NCI-H2196 (cell line): Measurements from ENCODE around the gene TIMM8A.

ENCODE experiments used
- DNase-seq: peaks from one replicate; lab custom pipeline; 2025; ENCODE audit not compliant: unreplicated experiment; lab: John Stamatoyannopoulos, UW

TIMM8A gene

GRCh38 chrX:101348452-101349192 is at the start of gene TIMM8A:
Gene TIMM8A, minus strand, starts transcription at chrX:101348742. Its CDS starts 78 bp downstream, at chrX:101348664.
- DNase-seq: peak; percentile 65

- DNase-seq: no peak
These were observed 49.2 kb upstream of the TIMM8A start for GRCh38 chrX:101397779-101398178.

- DNase-seq: no peak
These were observed 47.2 kb upstream of the TIMM8A start for GRCh38 chrX:101395789-101396188.

GRCh38 chrX:101394372-101394771 is 45.8 kb upstream of the TIMM8A start:
- no peak for DNase-seq

GRCh38 chrX:101393530-101394305 is 45.2 kb upstream of the TIMM8A start:
- DNase-seq: no peak

GRCh38 chrX:101391831-101392230 is 43.3 kb upstream of the TIMM8A start:
- no peak for DNase-seq

- DNase-seq: peak; percentile 82
These were observed 42.4 kb upstream of the TIMM8A start, which contains the start of gene RPL36A for GRCh38 chrX:101390664-101391525. Gene RPL36A, plus strand, starts transcription at chrX:101391011. Its CDS starts 33 bp downstream, at chrX:101391044.

GRCh38 chrX:101388604-101389003 is 40.1 kb upstream of the TIMM8A start:
- no peak for DNase-seq

GRCh38 chrX:101386542-101386885 is 38.0 kb upstream of the TIMM8A start:
- no peak for DNase-seq

GRCh38 chrX:101385795-101386541 is 37.4 kb upstream of the TIMM8A start, which contains the start of gene BTK:
Gene BTK, minus strand, starts transcription at chrX:101386191. Its CDS starts 10,907 bp downstream, at chrX:101375284.
- no peak for DNase-seq

GRCh38 chrX:101385026-101385684 is 36.6 kb upstream of the TIMM8A start:
- DNase-seq: no peak

- DNase-seq: no peak
These were observed 35.2 kb upstream of the TIMM8A start for GRCh38 chrX:101383679-101384205.

GRCh38 chrX:101377547-101377946 is 29.0 kb upstream of the TIMM8A start:
- DNase-seq: no peak

- no peak for DNase-seq
These were observed 22.5 kb upstream of the TIMM8A start for GRCh38 chrX:101370888-101371504.

GRCh38 chrX:101369687-101370086 is 21.1 kb upstream of the TIMM8A start:
- DNase-seq: no peak

- DNase-seq: no peak
These were observed 20.3 kb upstream of the TIMM8A start for GRCh38 chrX:101368800-101369199.

- no peak for DNase-seq
These were observed 16.8 kb upstream of the TIMM8A start for GRCh38 chrX:101365301-101365795.

- DNase-seq: no peak
These were observed 14.2 kb upstream of the TIMM8A start for GRCh38 chrX:101362757-101363156.

- DNase-seq: no peak
These were observed 13.6 kb upstream of the TIMM8A start for GRCh38 chrX:101362116-101362515.
